Stimulated activated CD8-positive, alpha-beta memory T cell treated with anti-CD3 and anti-CD28 coated beads, Interleukin-2, amount 100 ng/mL, for 48 hours (primary cell): ENCODE results near the gene DHRS2.

Experiments
- DNase-seq, 2 donors: peaks; one replicate each; pipeline ENCODE4 v3.0.0-alpha.2; 2020; ENCODE audit warnings: low read depth in 2 of 2

The DHRS2 gene

DNA sequence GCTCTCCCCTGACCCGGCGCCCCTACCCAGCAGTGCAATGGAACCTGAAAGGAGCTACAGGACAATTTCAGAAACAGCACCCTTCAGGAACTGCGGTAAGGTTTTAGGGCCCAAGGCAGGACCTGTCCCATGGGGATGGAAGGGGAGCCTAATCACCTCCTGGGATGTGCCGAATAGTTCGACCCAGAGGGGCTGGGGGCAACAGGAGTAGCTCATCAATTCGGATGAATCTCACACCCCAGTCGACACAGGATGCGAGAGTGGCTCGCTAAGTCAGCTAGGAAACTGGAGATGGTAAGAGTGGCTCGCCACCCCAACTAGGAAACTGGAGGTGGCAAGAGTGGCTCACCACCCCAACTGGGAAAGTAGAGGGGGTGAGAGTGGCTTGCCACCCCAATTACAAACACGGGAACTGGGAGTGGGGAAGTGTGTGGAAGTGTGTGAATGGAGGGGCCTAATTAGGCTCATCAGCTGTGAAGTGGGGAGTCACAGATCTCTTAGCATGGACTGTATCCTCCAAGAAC is 57.1 kb downstream of the DHRS2 start:
- no peak for DNase-seq

DNA sequence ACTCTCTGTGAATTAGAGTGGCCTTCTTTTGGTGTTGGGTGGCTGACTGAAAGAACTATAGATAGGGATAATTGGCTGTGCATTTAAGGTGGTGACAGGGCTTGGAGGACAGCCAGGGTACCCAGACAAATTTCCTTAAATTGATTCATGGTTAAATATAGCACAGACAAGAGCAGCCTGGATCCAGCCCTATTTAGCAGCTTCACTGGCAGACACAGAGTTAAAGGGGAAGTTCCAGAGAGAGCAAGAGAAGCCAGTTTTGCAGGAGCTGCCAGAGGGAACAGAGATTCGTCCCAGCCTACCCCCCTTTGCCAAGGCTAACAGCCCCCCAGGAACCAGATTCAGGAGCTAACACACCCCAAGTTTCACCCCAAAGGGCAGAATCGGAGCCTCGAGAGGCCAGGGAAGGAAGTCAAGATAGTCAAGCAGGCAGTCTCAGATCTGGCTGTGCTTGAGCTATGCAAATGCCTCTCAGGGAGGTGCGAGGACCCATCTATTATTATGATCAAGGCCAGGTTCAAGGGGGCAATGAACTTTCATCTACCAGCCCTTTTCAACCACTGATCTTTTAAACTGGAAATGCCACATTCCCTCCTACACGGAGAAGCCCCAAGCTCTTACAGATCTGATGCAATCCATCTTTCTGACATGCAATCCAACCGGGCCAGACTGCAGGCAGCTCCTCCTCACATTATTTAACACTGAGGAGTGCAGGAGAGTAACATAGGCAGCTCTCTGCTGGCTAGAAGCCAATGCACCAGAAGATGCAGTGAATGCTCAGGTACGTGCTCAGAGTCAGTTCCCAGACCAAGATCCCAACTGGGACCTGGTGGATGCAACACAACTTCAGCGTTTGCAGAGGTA is 58.2 kb downstream of the DHRS2 start:
- DNase-seq, result no peak
